GM12878 (cell line): ENCODE data around the gene MYD88. TPM values are rescaled to one million over a fixed set of nuclear protein-coding genes. Genes with fewer than 3 reads are reported as not detected.

ENCODE experiments used
- ATAC-seq: fragments of 200-7000 bp; cut with Tn5 transposase; 3 replicates; pipeline ENCODE4 v1.9.1; 2020; ENCODE audit warnings: mild to moderate bottlenecking, moderate library complexity
- BruUV-seq: library from RNA; stranded (reverse); fragments of 400-500 nt; replicated peaks from 2 replicates; lab custom pipeline; 2021; lab: Mats Ljungman, UMichigan
- CTCF ChIA-PET: fragments of 300-600 bp; sonication (Branson Sonifier 250); formaldehyde crosslinking; extraction: SDS; loops from one replicate; lab custom pipeline; 2021; ENCODE audit warnings: inconsistent platforms; lab: Yijun Ruan, JAX
- POLR2A ChIA-PET: fragments of 350-600 bp; formaldehyde crosslinking; extraction: SDS; loops from one replicate; lab custom pipeline; 2021; ENCODE audit warnings: inconsistent platforms; lab: Charles Lee
- RAD21 ChIA-PET: fragments of 300-600 bp; sonication (Branson Sonifier 250); formaldehyde crosslinking; loops from one replicate; lab custom pipeline; 2023; ENCODE audit warnings: antibody characterized with exemption; ENCODE audit not compliant: unreplicated experiment; lab: Charles Lee
- SMC1A ChIA-PET: fragments of 300-600 bp; sonication (Branson Sonifier 250); formaldehyde crosslinking; loops from one replicate; lab custom pipeline; 2023; ENCODE audit not compliant: unreplicated experiment, uncharacterized antibody; lab: Charles Lee
- DNase-seq: peaks from one replicate; pipeline ENCODE4 v3.0.0-alpha.2; 2011; ENCODE audit warnings: low read depth, low spot score
- FAIRE-seq: peaks from 3 replicates; lab custom pipeline; 2011; peaks lifted over from hg19 to GRCh38; lab: Jason Lieb, UNC
- H2AFZ ChIP-seq: 2 replicates; pipeline ENCODE4 v1.6.0; 2011; ENCODE audit warnings: low read depth, low read length, control low read depth; ENCODE audit not compliant: control insufficient read depth
- H3K27ac ChIP-seq: 2 replicates; pipeline ENCODE4 v1.5.1; 2011; ENCODE audit warnings: control low read depth; ENCODE audit not compliant: control insufficient read depth, insufficient read depth
- H3K27me3 ChIP-seq, 2 experiments: replicated peaks in 1 of 2; 2 replicates each; pipeline versions ENCODE4 v1.6.0 to v1.6.1; 2011; ENCODE audit warnings: low read length in 1 of 2; ENCODE audit not compliant: control insufficient read depth in 2 of 2, insufficient read depth in 2 of 2
- H3K36me3 ChIP-seq, 2 experiments: 2 replicates each; pipeline ENCODE4 v1.5.1; 2011; ENCODE audit warnings: low read length in 1 of 2; ENCODE audit not compliant: control insufficient read depth in 2 of 2, insufficient read depth in 2 of 2
- H3K4me1 ChIP-seq: 2 replicates; pipeline ENCODE4 v1.6.1; 2011; ENCODE audit warnings: mild to moderate bottlenecking, low read length, moderate library complexity, mixed read lengths; ENCODE audit not compliant: control insufficient read depth, insufficient read depth
- H3K4me2 ChIP-seq: 2 replicates; pipeline ENCODE4 v1.6.0; 2011; ENCODE audit warnings: control low read depth; ENCODE audit not compliant: control insufficient read depth, insufficient read depth
- H3K4me3 ChIP-seq: fragments of 200-600 bp; sonication (generic); 2 replicates; pipeline ENCODE4 v1.5.1; 2016
- H3K79me2 ChIP-seq: 2 replicates; pipeline ENCODE4 v1.6.0; 2011; ENCODE audit warnings: low read length; ENCODE audit not compliant: control insufficient read depth, insufficient read depth
- H3K9ac ChIP-seq: 2 replicates; pipeline ENCODE4 v1.8.0; 2011; ENCODE audit warnings: low read length, control low read depth, mixed read lengths; ENCODE audit not compliant: control insufficient read depth, insufficient read depth
- H3K9me3 ChIP-seq: replicated peaks from 3 replicates; pipeline ENCODE4 v1.5.1; 2011; ENCODE audit warnings: mild to moderate bottlenecking, low read length; ENCODE audit not compliant: control insufficient read depth, insufficient read depth
- H4K20me1 ChIP-seq: 2 replicates; pipeline ENCODE4 v1.6.0; 2011; ENCODE audit not compliant: control insufficient read depth, insufficient read depth
- ASH2L ChIP-seq: fragments of 300-600, 200-600 bp; sonication (generic); IDR thresholded peaks from 2 replicates; pipeline ENCODE4 v1.6.1; 2017; ENCODE audit warnings: low read depth, mild to moderate bottlenecking, borderline replicate concordance
- ATF2 ChIP-seq: IDR thresholded peaks from 2 replicates; pipeline ENCODE4 v1.6.1; 2012; ENCODE audit warnings: low read length, inconsistent platforms
- BHLHE40 ChIP-seq, 2 experiments: fragments of 450-650 bp in 1 of 2; IDR thresholded peaks; 2 replicates each; pipeline ENCODE4 v1.6.1; 2011 to 2017; ENCODE audit warnings: low read depth in 2 of 2, borderline replicate concordance in 1 of 2, improper control_type of control experiment in 1 of 2, low read length in 1 of 2, mild to moderate bottlenecking in 1 of 2
- CBX3 ChIP-seq: fragments of 200-600 bp; sonication (generic); IDR thresholded peaks from 2 replicates; pipeline ENCODE4 v1.6.1; 2016; ENCODE audit warnings: low read depth, borderline replicate concordance
- CREB1 ChIP-seq: IDR thresholded peaks from 2 replicates; pipeline ENCODE4 v1.6.1; 2012; ENCODE audit warnings: low read depth, mild to moderate bottlenecking, inconsistent platforms
- DPF2 ChIP-seq: fragments of 450-650 bp; IDR thresholded peaks from 2 replicates; pipeline ENCODE4 v1.6.1; 2017; ENCODE audit warnings: mild to moderate bottlenecking
- GATAD2B ChIP-seq: fragments of 450-650 bp; conservative IDR thresholded peaks from 2 replicates; pipeline ENCODE4 v1.6.1; 2017; ENCODE audit warnings: low read depth, mild to moderate bottlenecking, moderate library complexity
- MLLT1 ChIP-seq: fragments of 450-650 bp; IDR thresholded peaks from 2 replicates; pipeline ENCODE4 v1.6.1; 2016; ENCODE audit warnings: mild to moderate bottlenecking
- RAD51 ChIP-seq: fragments of 450-650 bp; IDR thresholded peaks from 2 replicates; pipeline ENCODE4 v1.6.1; 2016; ENCODE audit warnings: moderate library complexity, mild to moderate bottlenecking, inconsistent platforms
- RBBP5 ChIP-seq: fragments of 200-600 bp; sonication (generic); conservative IDR thresholded peaks from 2 replicates; pipeline ENCODE4 v1.6.1; 2016
- RELB ChIP-seq: fragments of 450-650 bp; IDR thresholded peaks from 2 replicates; pipeline ENCODE4 v1.6.1; 2017; ENCODE audit warnings: low read depth, mild to moderate bottlenecking, moderate library complexity
- SMAD1 ChIP-seq: fragments of 450-650 bp; IDR thresholded peaks from 2 replicates; pipeline ENCODE4 v1.6.1; 2018; ENCODE audit warnings: mild to moderate bottlenecking, low read depth; ENCODE audit not compliant: partially characterized antibody
- TCF7 ChIP-seq: IDR thresholded peaks from 2 replicates; pipeline ENCODE4 v1.6.1; 2014; ENCODE audit warnings: antibody characterized with exemption, borderline replicate concordance
- ZBTB11 ChIP-seq: fragments of 450-650 bp; formaldehyde crosslinking; IDR thresholded peaks from 2 replicates; pipeline ENCODE4 v1.5.0; 2022; ENCODE audit warnings: mild to moderate bottlenecking, missing genetic modification characterization
- ZNF207 ChIP-seq: fragments of 450-650 bp; IDR thresholded peaks from 2 replicates; pipeline ENCODE4 v1.6.1; 2014; ENCODE audit warnings: antibody characterized with exemption, mild to moderate bottlenecking, borderline replicate concordance
- WGBS: methylation state at CpG from one replicate; pipeline ENCODE4 v1.1.6; 2016; ENCODE audit warnings: low lambda C conversion rate; ENCODE audit not compliant: insufficient replicate concordance, insufficient coverage; ENCODE audit errors: missing lambda C conversion rate; 5-methylcytosine and 5-hydroxymethylcytosine counted together
- in situ Hi-C: fragments of 300-500 bp; cut with MboI; formaldehyde crosslinking; loops from 9 replicates; pipeline ENCODE4 v1.14.3; 2018; ENCODE audit warnings: mixed read lengths
- intact Hi-C: fragments of 100-400 bp; cut with micrococcal nuclease; formaldehyde crosslinking; loops from one replicate; pipeline ENCODE4 v1.14.2; 2022; ENCODE audit not compliant: unreplicated experiment
- polyA plus RNA-seq, 11 experiments: library from polyadenylated mRNA; depleted of rRNA in 4 of 11; unstranded in 6 of 11; stranded (reverse) in 5 of 11; fragments of >200 nt; fragmentation: Nextera tagmentation in 4 of 11; fragmentation: Illumina TruSeq in 1 of 11; extraction: Ambion mirVana in 4 of 11; extraction: Trizol in 1 of 11; gene quantifications; 1 replicate in 1 of 11; 2 replicates in 10 of 11; pipeline versions ENCODE4 v1.2.1 to v1.2.3, GENCODE V29; 2011 to 2016; ENCODE audit warnings: inconsistent platforms in 2 of 11, missing spikeins in 2 of 11, low read depth in 1 of 11
- total RNA-seq, 4 experiments: library from RNA; depleted of rRNA in 3 of 4; stranded (reverse); fragments of >200 nt in 3 of 4; fragmentation: Illumina TruSeq in 1 of 4; extraction: Trizol in 1 of 4; gene quantifications; 2 replicates each; pipeline versions ENCODE4 v1.2.1 to v1.2.3, GENCODE V29; 2013 to 2021

MYD88 gene
- total and polyA plus RNA-seq, 10 of the 15 experiments (the other 5 are each of a cell fraction or from before 2014, with no cell fraction given), result 5.5 to 84.8 (median 67.5) TPM

- TF ChIP-seq ATF2 (no peak), RAD51 (no peak), MLLT1 (no peak), CREB1 (no peak), CBX3 (no peak), ZNF207 (no peak)
Measured at GRCh38 chr3:38155825-38156224, 17.4 kb downstream of the MYD88 start (continued).

GRCh38 chr3:38157117-38157516, 18.7 kb downstream of the MYD88 start:
- BruUV-seq, result no TSS peak
- Histone ChIP-seq H3K9ac (no peak overlapping the region), H2AFZ (no peak overlapping the region), H4K20me1 (no peaks in the 10 kb centered on the region), H3K9me3 (no peaks in the 10 kb centered on the region), H3K4me2 (no peak overlapping the region), H3K4me1 (peaks cover 3% of the 10 kb centered on the region; the same call in 1 of the 2 replicates), H3K4me3 (no peak overlapping the region), H3K36me3 (no peaks in the 10 kb centered on the region), H3K27ac (no peak overlapping the region), H3K27me3 (no peaks in the 10 kb centered on the region), H3K79me2 (no peaks in the 10 kb centered on the region)
- ChIA-PET SMC1A (interaction anchor here (1.1 to 10.2 kb wide), 3 partner anchors 8 to 17 kb away, joined by 4 to 89 read pairs (median 64); partner anchors contain the start of genes ACAA1, MYD88 and OXSR1), RAD21 (interaction anchor here (1.4 to 1.9 kb wide), 3 partner anchors 15 to 27 kb away, joined by 3 to 4 read pairs (median 4); partner anchors contain the start of gene ACAA1), CTCF (interaction anchor here (0.7 to 6.8 kb wide), 6 partner anchors 8 to 160 kb away, joined by 3 to 55 read pairs (median 4); partner anchors contain the start of genes MYD88 and OXSR1), POLR2A (interaction anchor here (0.6 to 7.2 kb wide), 4 partner anchors 8 to 1251 kb away, joined by 3 to 100 read pairs (median 4); partner anchors contain the start of gene OXSR1)
- FAIRE-seq, result no peak
- intact Hi-C loops, result no loop called here
- in situ Hi-C loops, result no loop called here
- no peak for ATAC-seq
- no peak for DNase-seq
- 96% methylated on average over 2 of the region's 2 CpGs for WGBS
- TF ChIP-seq TCF7 (no peak), DPF2 (no peak), SMAD1 (no peak), RBBP5 (no peak), ZBTB11 (CRISPR knock-in tag) (no peak), RELB (no peak), GATAD2B (no peak), BHLHE40 (IDR thresholded peaks at IDR 0.05; ENCODE audit: borderline replicate concordance in 1 of 2, low read depth in 2 of 2, low read length in 1 of 2) (no peak), ASH2L (no peak)
